GM23248 (cell line): ENCODE data around the gene AP1G2. TPM values are rescaled to one million over a fixed set of nuclear protein-coding genes. Genes with fewer than 3 reads are reported as not detected.
"Not testable (repeated sequence)": the region's sequence is repeated elsewhere in the genome, so short reads cannot be mapped to it uniquely, and the experiment has no call there.

Experiments used
- DNase-seq: peaks from one replicate; pipeline ENCODE4 v3.0.0-alpha.2; 2015
- H2AFZ ChIP-seq: fragments of 200-600 bp; sonication (generic); 2 replicates; pipeline ENCODE4 v1.6.1; 2016; ENCODE audit warnings: antibody characterized with exemption
- H3F3A ChIP-seq: fragments of 200-600 bp; sonication (generic); 2 replicates; pipeline ENCODE4 v1.6.1; 2016; ENCODE audit warnings: mild to moderate bottlenecking, antibody characterized with exemption, mixed run types; ENCODE audit not compliant: insufficient read depth
- H3K27ac ChIP-seq: fragments of 200-600 bp; sonication (generic); 2 replicates; pipeline ENCODE4 v1.5.1; 2016; ENCODE audit warnings: mild to moderate bottlenecking
- H3K27me3 ChIP-seq: fragments of 200-600 bp; sonication (generic); replicated peaks from 2 replicates; pipeline ENCODE4 v1.6.1; 2016; ENCODE audit warnings: mild to moderate bottlenecking; ENCODE audit not compliant: insufficient read depth
- H3K36me3 ChIP-seq: fragments of 200-600 bp; sonication (generic); 2 replicates; pipeline ENCODE4 v1.6.1; 2016; ENCODE audit warnings: low read depth, mild to moderate bottlenecking
- H3K4me1 ChIP-seq: fragments of 200-600 bp; sonication (generic); 2 replicates; pipeline ENCODE4 v1.6.1; 2016; ENCODE audit warnings: mild to moderate bottlenecking; ENCODE audit not compliant: insufficient read depth
- H3K4me2 ChIP-seq: fragments of 200-600 bp; sonication (generic); one replicate; pipeline ENCODE4 v1.6.1; 2016; ENCODE audit warnings: mild to moderate bottlenecking; ENCODE audit not compliant: unreplicated experiment
- H3K4me3 ChIP-seq: fragments of 200-600 bp; sonication (generic); 2 replicates; pipeline ENCODE4 v1.5.1; 2016; ENCODE audit warnings: mild to moderate bottlenecking
- H3K79me2 ChIP-seq: fragments of 200-600 bp; sonication (generic); 2 replicates; pipeline ENCODE4 v1.6.1; 2016; ENCODE audit warnings: mild to moderate bottlenecking; ENCODE audit not compliant: insufficient read depth
- H3K9ac ChIP-seq: fragments of 200-600 bp; sonication (generic); 2 replicates; pipeline ENCODE4 v1.6.1; 2016; ENCODE audit warnings: mild to moderate bottlenecking
- H3K9me2 ChIP-seq: fragments of 200-600 bp; sonication (generic); 2 replicates; pipeline ENCODE4 v1.6.1; 2016; ENCODE audit warnings: mixed run types, mild to moderate bottlenecking, moderate library complexity; ENCODE audit not compliant: insufficient read depth
- H3K9me3 ChIP-seq: fragments of 200-600 bp; sonication (generic); one replicate; pipeline ENCODE4 v1.6.1; 2017; ENCODE audit warnings: low read depth
- H4K20me1 ChIP-seq: fragments of 200-600 bp; sonication (generic); 2 replicates; pipeline ENCODE4 v1.6.0; 2016; ENCODE audit not compliant: insufficient read depth
- EZH2 ChIP-seq: fragments of 200-600 bp; sonication (generic); IDR thresholded peaks from 2 replicates; pipeline ENCODE4 v1.6.1; 2018; ENCODE audit warnings: antibody characterized with exemption, mild to moderate bottlenecking; ENCODE audit not compliant: insufficient read depth, poor library complexity, severe bottlenecking
- EZH2phosphoT487 ChIP-seq: fragments of 200-600 bp; sonication (generic); IDR thresholded peaks from 2 replicates; pipeline ENCODE4 v1.6.1; 2018; ENCODE audit warnings: antibody characterized with exemption, moderate library complexity, mild to moderate bottlenecking, low read depth; ENCODE audit not compliant: insufficient read depth
- WGBS, 2 experiments: methylation state at CpG; one replicate each; pipeline ENCODE4 v1.1.6; 2015 to 2017; ENCODE audit warnings: low lambda C conversion rate in 2 of 2, low coverage in 1 of 2; ENCODE audit errors: missing lambda C conversion rate in 2 of 2; 5-methylcytosine and 5-hydroxymethylcytosine counted together
- in situ Hi-C: fragments of 300-500 bp; cut with MboI; formaldehyde crosslinking; loops from 2 replicates; pipeline ENCODE4 v1.15.0; 2020
- polyA plus RNA-seq: library from polyadenylated mRNA; unstranded; fragments of >200 nt; fragmentation: Nextera tagmentation; extraction: Ambion mirVana; gene quantifications from 2 replicates; pipeline ENCODE4 v1.2.1, GENCODE V29; 2016
- total RNA-seq: library from RNA; depleted of rRNA; stranded (reverse); fragments of >200 nt; shearing (Covaris generic); gene quantifications from 2 replicates; pipeline ENCODE4 v1.2.3, GENCODE V29; 2014

Gene AP1G2
- total and polyA plus RNA-seq, 2 experiments from 2014 or later: 10.2 to 13.7 TPM

DNA sequence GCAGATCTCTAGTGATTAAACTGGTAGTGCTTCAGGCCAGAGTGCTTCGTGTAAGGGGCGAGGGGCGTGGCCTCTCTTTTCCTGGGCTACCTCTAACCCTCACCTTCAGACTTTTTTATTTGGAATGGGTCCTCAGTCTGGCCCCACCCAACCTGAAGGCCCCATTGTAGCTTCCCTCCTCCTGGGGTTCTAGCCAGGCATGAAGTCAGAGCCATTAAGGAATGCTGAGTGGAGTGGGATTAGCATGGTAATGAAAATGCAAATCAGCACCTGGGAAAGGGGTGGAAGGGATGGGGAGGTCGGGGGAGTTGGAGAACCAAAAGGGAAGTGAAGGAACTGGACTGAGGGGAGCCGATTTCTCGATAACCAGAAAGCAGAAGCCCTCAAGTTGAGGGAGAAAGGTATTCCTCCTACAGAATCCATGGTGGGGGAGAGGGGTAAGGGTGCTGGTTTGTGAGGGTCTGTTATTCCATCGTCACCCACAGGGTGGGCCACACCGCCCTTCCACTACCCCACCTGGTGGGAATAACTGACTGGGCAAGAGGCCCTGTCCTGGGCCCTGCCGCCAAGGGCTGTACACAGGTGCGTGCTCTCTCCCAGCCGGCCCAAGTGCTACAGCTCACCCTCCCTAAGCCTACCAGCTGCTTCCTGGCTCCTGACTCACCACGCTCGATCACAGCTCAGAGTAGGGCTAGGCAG, 30.1 kb downstream of the AP1G2 start:
- TF ChIP-seq EZH2phosphoT487 (no peak), EZH2 (no peak)
- no peaks in the 10 kb centered on the region for H4K20me1 ChIP-seq
- H3K27ac ChIP-seq: no peak overlapping the region
- no peaks in the 10 kb centered on the region for H3K36me3 ChIP-seq
- H3K4me3 ChIP-seq: no peak overlapping the region
- H3K79me2 ChIP-seq: no peaks in the 10 kb centered on the region
- no peak overlapping the region for H3K4me2 ChIP-seq
- WGBS, 2 experiments: 56% methylated on average over 10 to 13 of the region's 13 CpGs
- no peaks in the 10 kb centered on the region for H3K9me3 ChIP-seq
- no peaks in the 10 kb centered on the region for H3K9me2 ChIP-seq
- peak; percentile 33 for DNase-seq
- in situ Hi-C loops: no loop called here
- no peak overlapping the region for H3K9ac ChIP-seq
- no peaks in the 10 kb centered on the region for H3F3A ChIP-seq
- H3K27me3 ChIP-seq: no peaks in the 10 kb centered on the region
- no peaks in the 10 kb centered on the region for H3K4me1 ChIP-seq
- no peak overlapping the region for H2AFZ ChIP-seq

DNA sequence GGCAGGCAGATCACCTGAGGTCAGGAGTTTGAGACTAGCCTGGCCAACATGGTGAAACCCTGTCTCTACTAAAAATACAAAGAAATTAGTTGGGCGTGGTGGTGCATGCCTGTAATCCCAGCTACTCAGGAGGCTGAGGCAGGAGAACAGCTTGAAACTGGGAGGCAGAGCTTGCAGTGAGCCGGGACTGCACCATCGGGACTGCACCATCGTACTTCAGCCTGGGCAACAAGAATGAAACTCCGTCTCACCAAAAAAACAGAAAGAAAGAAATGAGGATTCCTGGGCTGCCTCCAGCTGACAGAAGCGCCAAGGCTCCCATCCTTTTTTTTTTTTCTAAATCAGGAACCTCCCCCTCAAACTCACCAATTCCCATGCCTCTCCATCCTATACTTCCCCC, 30.7 kb downstream of the AP1G2 start:
- H3K4me3 ChIP-seq, H3K9ac ChIP-seq, H3K4me2 ChIP-seq, H3K27ac ChIP-seq, DNase-seq, H3K9me2 ChIP-seq, H3F3A ChIP-seq, H3K4me1 ChIP-seq, H2AFZ ChIP-seq, H4K20me1 ChIP-seq, H3K9me3 ChIP-seq, in situ Hi-C loops, H3K79me2 ChIP-seq, H3K27me3 ChIP-seq, H3K36me3 ChIP-seq: not testable (repeated sequence)
- 89 to 91% methylated on average over 6 of the region's 6 CpGs for WGBS, 2 experiments

GRCh38 chr14:23536494-23536893, 31.1 kb downstream of the AP1G2 start:
- Histone ChIP-seq H3K36me3 (no peaks in the 10 kb centered on the region), H3K9me3 (no peaks in the 10 kb centered on the region), H3K4me2 (no peak overlapping the region), H3F3A (no peaks in the 10 kb centered on the region), H3K9ac (no peak overlapping the region), H3K4me3 (no peak overlapping the region), H2AFZ (no peak overlapping the region), H3K4me1 (no peaks in the 10 kb centered on the region), H3K9me2 (no peaks in the 10 kb centered on the region), H3K79me2 (no peaks in the 10 kb centered on the region), H3K27me3 (no peaks in the 10 kb centered on the region), H3K27ac (no peak overlapping the region), H4K20me1 (no peaks in the 10 kb centered on the region)
- no peak for TF ChIP-seq EZH2phosphoT487
- no peak for TF ChIP-seq EZH2
- in situ Hi-C loops: no loop called here
- DNase-seq: no peak
- 87 to 97% methylated on average over 2 of the region's 2 CpGs for WGBS, 2 experiments

- H3K27ac ChIP-seq: no peak overlapping the region
- no peak overlapping the region for H3K4me3 ChIP-seq
- no peak overlapping the region for H3K4me2 ChIP-seq
- no peaks in the 10 kb centered on the region for H3K79me2 ChIP-seq
- 78 to 81% methylated on average over 4 of the region's 4 CpGs for WGBS, 2 experiments
- no peaks in the 10 kb centered on the region for H3K9me2 ChIP-seq
- H3K9me3 ChIP-seq: no peaks in the 10 kb centered on the region
- in situ Hi-C loops: no loop called here
- H3F3A ChIP-seq: no peaks in the 10 kb centered on the region
- H3K4me1 ChIP-seq: no peaks in the 10 kb centered on the region
- H4K20me1 ChIP-seq: no peaks in the 10 kb centered on the region
- H3K27me3 ChIP-seq: no peaks in the 10 kb centered on the region
- H2AFZ ChIP-seq: no peak overlapping the region
- no peaks in the 10 kb centered on the region for H3K36me3 ChIP-seq
- TF ChIP-seq EZH2phosphoT487 (no peak), EZH2 (no peak)
- no peak overlapping the region for H3K9ac ChIP-seq
- no peak for DNase-seq
Measured at GRCh38 chr14:23535943-23536342, 31.6 kb downstream of the AP1G2 start.
